Lower lobe of right lung (tissue), 2 donors: ENCODE data around the gene IRGC. TPM values are rescaled to one million over a fixed set of nuclear protein-coding genes. Genes with fewer than 3 reads are reported as not detected.

Experiments used
- ATAC-seq, 2 donors: fragments of 200-7000 bp; cut with Tn5 transposase; one replicate each; pipeline ENCODE4 v1.9.1; 2020 to 2022; ENCODE audit warnings: mild to moderate bottlenecking in 2 of 2, moderate library complexity in 2 of 2
- DNase-seq: peaks from one replicate; pipeline ENCODE4 v3.0.0-alpha.2; 2020
- H3K27ac ChIP-seq: fragments of 200-600 bp; one replicate; pipeline ENCODE4 v1.8.0; 2022
- H3K27me3 ChIP-seq: fragments of 200-600 bp; one replicate; pipeline ENCODE4 v1.8.0; 2022; ENCODE audit warnings: low read depth
- H3K36me3 ChIP-seq: fragments of 200-600 bp; one replicate; pipeline ENCODE4 v1.8.0; 2022; ENCODE audit warnings: mild to moderate bottlenecking
- H3K4me1 ChIP-seq: fragments of 200-600 bp; one replicate; pipeline ENCODE4 v1.8.0; 2022
- H3K4me3 ChIP-seq: fragments of 200-600 bp; one replicate; pipeline ENCODE4 v1.8.0; 2022; ENCODE audit warnings: mild to moderate bottlenecking
- H3K9me3 ChIP-seq: fragments of 200-600 bp; one replicate; pipeline ENCODE4 v1.8.0; 2022
- CTCF ChIP-seq: fragments of 200-600 bp; IDR thresholded peaks from one replicate; pipeline ENCODE4 v1.8.0; 2022; ENCODE audit warnings: antibody characterized with exemption, mild to moderate bottlenecking
- intact Hi-C: fragments of 100-400 bp; cut with DNase I; formaldehyde crosslinking; loops from one replicate; pipeline ENCODE4 v1.11.0; 2022
- total RNA-seq: library from RNA; stranded (reverse); fragmentation: NEBNext Ultra II Directional; extraction: Animal tissue kit (Norgen Biotek cat#: 25700); gene quantifications from one replicate; pipeline ENCODE4 v1.2.1, GENCODE V29; 2021
- donor health status: DM: no; HTN: yes; CAD: no; lungs with severe emphysema.

The IRGC gene
- total RNA-seq, 1 donor from 2014 or later, result not detected

- ATAC-seq, result peak; percentile 20 to 34
- DNase-seq, result no peak
- no peaks in the 10 kb centered on the region for H3K27me3 ChIP-seq
- H3K4me1 ChIP-seq, result no peaks in the 10 kb centered on the region
- H3K4me3 ChIP-seq, result no peak overlapping the region
- no peak for TF ChIP-seq CTCF
- H3K9me3 ChIP-seq, result peaks cover 21% of the 10 kb centered on the region
- H3K36me3 ChIP-seq, result no peaks in the 10 kb centered on the region
- intact Hi-C loops, result no loop called here
- H3K27ac ChIP-seq, result no peak overlapping the region
Observed at GRCh38 chr19:43692877-43693276, 23.0 kb upstream of the IRGC start.

GRCh38 chr19:43694553-43694952 is 21.3 kb upstream of the IRGC start:
- intact Hi-C loops, result no loop called here
- ATAC-seq, result no peak
- TF ChIP-seq CTCF, result no peak

GRCh38 chr19:43695985-43696704 is 19.7 kb upstream of the IRGC start:
- no peak overlapping the region for H3K4me3 ChIP-seq
- H3K4me1 ChIP-seq, result peaks cover 20% of the 10 kb centered on the region
- no peak for DNase-seq

More at GRCh38 chr19:43694553-43694952, 21.3 kb upstream of the IRGC start:
- no peak overlapping the region for H3K4me3 ChIP-seq
- no peak overlapping the region for H3K27ac ChIP-seq
- H3K4me1 ChIP-seq, result peaks cover 5% of the 10 kb centered on the region
- no peaks in the 10 kb centered on the region for H3K36me3 ChIP-seq
- H3K27me3 ChIP-seq, result peaks cover 5% of the 10 kb centered on the region
- no peak for DNase-seq
- peaks cover 21% of the 10 kb centered on the region for H3K9me3 ChIP-seq

GRCh38 chr19:43697295-43697694 is 18.6 kb upstream of the IRGC start:
- Histone ChIP-seq H3K4me3 (no peak overlapping the region), H3K4me1 (peaks cover 24% of the 10 kb centered on the region), H3K9me3 (peaks cover 6% of the 10 kb centered on the region), H3K27ac (no peak overlapping the region), H3K36me3 (no peaks in the 10 kb centered on the region), H3K27me3 (peaks cover 5% of the 10 kb centered on the region)
- no peak for TF ChIP-seq CTCF
- DNase-seq, result no peak
- ATAC-seq, result no peak
- intact Hi-C loops, result no loop called here

More at GRCh38 chr19:43695985-43696704, 19.7 kb upstream of the IRGC start:
- intact Hi-C loops, result no loop called here
- Histone ChIP-seq H3K27me3 (peaks cover 5% of the 10 kb centered on the region), H3K9me3 (peaks cover 15% of the 10 kb centered on the region), H3K36me3 (no peaks in the 10 kb centered on the region), H3K27ac (no peak overlapping the region)
- TF ChIP-seq CTCF, result no peak
- no peak for ATAC-seq

- H3K27ac ChIP-seq, result peak overlapping the region; percentile 92
- intact Hi-C loops, result no loop called here
- ATAC-seq (peak; percentile 28 to 30), DNase-seq (peak; percentile 58)
- H3K4me3 ChIP-seq, result peak overlapping the region; percentile 42
- TF ChIP-seq CTCF, result no peak
- H3K36me3 ChIP-seq, result no peaks in the 10 kb centered on the region
- peaks cover 5% of the 10 kb centered on the region for H3K27me3 ChIP-seq
- peaks cover 24% of the 10 kb centered on the region for H3K4me1 ChIP-seq
- H3K9me3 ChIP-seq, result peaks cover 6% of the 10 kb centered on the region
Observed at GRCh38 chr19:43699506-43700394, 16.1 kb upstream of the IRGC start.
